PFSK-1 (cell line): ENCODE data around the gene OR52K2.

Source experiments
- POLR2AphosphoS5 ChIP-seq: IDR thresholded peaks from 2 replicates; pipeline ENCODE4 v1.6.1; 2012; ENCODE audit warnings: low read depth, mild to moderate bottlenecking, control low read depth, low read length, moderate library complexity
- REST ChIP-seq, 2 experiments: IDR thresholded peaks; 2 replicates each; pipeline versions ENCODE4 v1.6.1 to v1.8.0; 2011 to 2012; ENCODE audit warnings: low read depth in 2 of 2, low read length in 2 of 2, control low read depth in 1 of 2, inconsistent platforms in 1 of 2, mild to moderate bottlenecking in 1 of 2, moderate library complexity in 1 of 2; ENCODE audit not compliant: insufficient read depth in 1 of 2
- SIN3A ChIP-seq: IDR thresholded peaks from 2 replicates; pipeline ENCODE4 v1.6.1; 2012; ENCODE audit warnings: mild to moderate bottlenecking, low read length, moderate library complexity, borderline replicate concordance; ENCODE audit not compliant: insufficient read depth
- TAF1 ChIP-seq: IDR thresholded peaks from 2 replicates; pipeline ENCODE4 v1.6.1; 2012; ENCODE audit warnings: low read length, control low read depth, borderline replicate concordance; ENCODE audit not compliant: insufficient read depth

- TF ChIP-seq REST (IDR thresholded peaks at IDR 0.05; ENCODE audit: insufficient read depth in 1 of 2, low read depth in 2 of 2, low read length in 2 of 2) (no peak), TAF1 (no peak), POLR2AphosphoS5 (no peak), SIN3A (no peak)
Observed at GRCh38 chr11:4491878-4492606, 42.9 kb downstream of the OR52K2 start.
